Peyer's patch (tissue), 4 donors: Measurements from ENCODE around the gene NR1D1.

Source experiments
- CTCF ChIP-seq, 6 experiments: fragments of 450-650 bp in 4 of 6; fragments of 200-600 bp in 2 of 6; sonication (generic) in 1 of 6; IDR thresholded peaks; one replicate each; pipeline ENCODE4 v1.5.1; 2017 to 2019; ENCODE audit warnings: antibody characterized with exemption in 6 of 6, mild to moderate bottlenecking in 3 of 6, moderate library complexity in 1 of 6
- POLR2A ChIP-seq, 2 donors: fragments of 450-650 bp; IDR thresholded peaks; one replicate each; pipeline ENCODE4 v1.5.1; 2017; ENCODE audit warnings: antibody characterized with exemption in 2 of 2, mild to moderate bottlenecking in 2 of 2, moderate library complexity in 2 of 2

GRCh38 chr17:40084477-40084876 is 15.9 kb downstream of the NR1D1 start:
- no peak for TF ChIP-seq CTCF (IDR thresholded peaks at IDR 0.05)
- no peak for TF ChIP-seq POLR2A (IDR thresholded peaks at IDR 0.05)
